Measurements from ENCODE around the gene LYRM1.
"Not testable (repeated sequence)": the region's sequence is repeated elsewhere in the genome, so short reads cannot be mapped to it uniquely, and the experiment has no call there.

The LYRM1 gene

DNA sequence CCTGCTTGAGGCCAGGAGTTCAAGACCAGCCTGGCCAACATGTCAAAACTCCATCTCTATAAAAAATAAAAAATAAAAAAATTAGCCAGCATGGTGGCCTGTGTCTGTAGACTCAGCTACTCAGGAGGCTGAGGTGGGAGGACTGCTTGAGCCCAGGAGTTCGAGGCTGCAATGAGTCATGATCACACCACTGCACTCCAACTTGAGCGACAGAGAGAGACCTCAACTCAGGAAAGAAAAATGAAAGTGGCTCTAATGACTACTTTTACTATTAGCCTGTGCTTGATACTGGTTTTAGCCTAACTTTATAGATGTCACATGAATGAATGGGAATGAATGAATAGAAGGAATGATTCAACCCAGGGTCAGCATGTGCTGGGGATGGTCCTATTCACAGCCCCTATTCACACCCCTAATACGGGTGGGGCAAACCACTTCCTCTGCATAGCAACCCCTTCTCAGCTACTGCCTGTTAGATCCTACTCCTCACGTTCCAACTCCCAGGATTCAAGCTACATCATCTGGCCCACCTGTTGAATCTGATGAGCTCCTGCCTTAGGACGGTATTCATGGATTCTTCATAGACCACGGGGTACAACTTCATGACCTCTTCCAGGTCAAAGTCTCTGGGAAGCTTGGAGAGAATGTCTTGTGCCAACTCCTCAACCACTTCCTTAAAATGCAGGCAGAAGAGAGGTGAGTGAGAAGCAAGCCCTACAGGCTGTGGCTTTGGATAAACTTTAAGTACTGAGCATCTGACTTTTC, 40.5 kb downstream of the LYRM1 start:
- Histone ChIP-seq H3K4me3 (ENCODE audit: low read depth, low read length) (no peak overlapping the region), H3K4me1 (ENCODE audit: control insufficient read depth, insufficient read depth, low read length) (0 out of 2 replicates have a peak, but pooled peaks cover 4% of the 10 kb centered on the region), H3K36me3 (ENCODE audit: control insufficient read depth, insufficient read depth, low read length) (no peaks in the 10 kb centered on the region), H3K27me3 (ENCODE audit: control insufficient read depth, insufficient read depth, low read length) (no peaks in the 10 kb centered on the region), H3K9me3 (ENCODE audit: control insufficient read depth, insufficient read depth, low read length) (no peaks in the 10 kb centered on the region), H3K9ac (ENCODE audit: low read depth, low read length) (no peak overlapping the region), H3K27ac (ENCODE audit: low read depth, low read length) (no peak overlapping the region)

DNA sequence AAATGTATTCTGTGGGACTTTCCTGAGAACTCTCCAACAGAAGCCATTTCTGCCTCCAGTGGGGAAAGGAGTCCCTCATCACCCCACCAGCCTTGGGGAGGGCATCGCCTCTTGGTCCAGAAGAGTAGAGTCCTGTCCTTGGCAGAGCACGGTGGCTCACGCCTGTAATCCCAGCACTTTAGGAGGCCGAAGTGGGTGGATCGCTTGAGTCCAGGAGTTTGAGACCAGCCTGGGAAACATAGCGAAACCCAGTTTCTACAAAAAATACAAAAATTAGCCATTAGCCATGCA, 41.0 kb downstream of the LYRM1 start:
- no peak overlapping the region for H3K9ac ChIP-seq (ENCODE audit: low read depth, low read length)
- no peaks in the 10 kb centered on the region for H3K27me3 ChIP-seq (ENCODE audit: control insufficient read depth, insufficient read depth, low read length)
- H3K4me3 ChIP-seq (ENCODE audit: low read depth, low read length) = no peak overlapping the region
- H3K36me3 ChIP-seq (ENCODE audit: control insufficient read depth, insufficient read depth, low read length) = no peaks in the 10 kb centered on the region
- H3K27ac ChIP-seq (ENCODE audit: low read depth, low read length) = no peak overlapping the region
- H3K4me1 ChIP-seq (ENCODE audit: control insufficient read depth, insufficient read depth, low read length) = 0 out of 2 replicates have a peak, but pooled peaks cover 10% of the 10 kb centered on the region
- H3K9me3 ChIP-seq (ENCODE audit: control insufficient read depth, insufficient read depth, low read length) = no peaks in the 10 kb centered on the region

DNA sequence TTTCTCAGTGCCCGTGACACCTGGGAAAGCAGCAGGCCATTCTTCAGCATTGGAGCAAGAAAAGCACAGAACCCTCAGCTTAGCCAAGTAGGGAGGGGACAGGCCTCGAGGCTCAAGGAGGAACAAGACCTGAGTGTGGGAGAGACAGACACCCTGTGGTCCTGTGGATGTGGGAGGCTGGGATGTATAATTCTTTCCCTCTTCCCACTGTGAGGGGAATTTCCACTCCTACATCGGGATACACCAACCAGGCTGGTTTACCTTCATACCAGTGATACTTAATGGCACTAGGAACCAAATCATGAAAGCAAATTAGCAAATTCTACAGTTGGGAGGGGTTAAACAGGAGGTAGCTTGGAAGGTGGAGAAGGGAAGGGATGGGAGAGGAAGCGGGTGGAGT, 41.7 kb downstream of the LYRM1 start:
- H3K4me1 ChIP-seq (ENCODE audit: control insufficient read depth, insufficient read depth, low read length) = 0 out of 2 replicates have a peak, but pooled peaks cover 10% of the 10 kb centered on the region
- H3K36me3 ChIP-seq (ENCODE audit: control insufficient read depth, insufficient read depth, low read length) = no peaks in the 10 kb centered on the region
- no peak overlapping the region for H3K27ac ChIP-seq (ENCODE audit: low read depth, low read length)
- H3K4me3 ChIP-seq (ENCODE audit: low read depth, low read length) = no peak overlapping the region
- no peaks in the 10 kb centered on the region for H3K9me3 ChIP-seq (ENCODE audit: control insufficient read depth, insufficient read depth, low read length)
- no peaks in the 10 kb centered on the region for H3K27me3 ChIP-seq (ENCODE audit: control insufficient read depth, insufficient read depth, low read length)
- no peak overlapping the region for H3K9ac ChIP-seq (ENCODE audit: low read depth, low read length)

DNA sequence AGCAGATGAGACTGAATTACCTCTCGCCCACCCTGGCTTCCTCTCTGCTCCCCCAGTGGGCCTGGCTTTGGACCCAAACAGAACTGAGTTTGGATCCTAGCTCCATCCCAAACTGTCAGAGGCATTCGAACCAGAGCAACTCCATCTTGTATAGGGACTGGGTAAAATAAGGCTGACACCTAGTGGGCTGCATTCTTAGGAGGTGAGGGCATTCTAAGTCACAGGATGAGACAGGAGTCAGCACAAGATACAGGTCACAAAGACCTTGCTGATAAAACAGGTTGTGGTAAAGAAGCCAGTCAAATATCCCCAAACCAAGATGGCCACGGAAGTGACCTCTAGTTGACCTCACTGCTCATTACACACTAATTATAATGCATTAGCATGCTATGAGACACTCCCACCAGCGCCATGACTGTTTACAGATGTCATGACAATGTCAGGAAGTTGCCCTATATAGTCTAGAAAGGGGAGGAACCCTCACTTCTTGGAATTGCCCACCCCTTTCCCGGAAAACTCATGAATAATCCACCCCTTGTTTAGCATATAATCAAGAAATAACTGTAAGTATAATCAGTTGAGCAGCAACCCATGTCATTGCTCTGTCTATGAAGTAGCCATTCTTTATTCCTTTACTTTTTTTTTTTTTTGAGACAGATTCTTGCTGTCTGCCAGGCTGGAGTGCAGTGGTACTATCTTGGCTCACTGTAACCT, 44.4 kb downstream of the LYRM1 start:
- no peaks in the 10 kb centered on the region for H3K36me3 ChIP-seq (ENCODE audit: control insufficient read depth, insufficient read depth, low read length)
- H3K4me3 ChIP-seq (ENCODE audit: low read depth, low read length) = no peak overlapping the region
- no peak overlapping the region for H3K9ac ChIP-seq (ENCODE audit: low read depth, low read length)
- H3K27me3 ChIP-seq (ENCODE audit: control insufficient read depth, insufficient read depth, low read length) = no peaks in the 10 kb centered on the region
- H3K4me1 ChIP-seq (ENCODE audit: control insufficient read depth, insufficient read depth, low read length) = 0 out of 2 replicates have a peak, but pooled peaks cover 10% of the 10 kb centered on the region
- H3K27ac ChIP-seq (ENCODE audit: low read depth, low read length) = no peak overlapping the region
- H3K9me3 ChIP-seq (ENCODE audit: control insufficient read depth, insufficient read depth, low read length) = no peaks in the 10 kb centered on the region

DNA sequence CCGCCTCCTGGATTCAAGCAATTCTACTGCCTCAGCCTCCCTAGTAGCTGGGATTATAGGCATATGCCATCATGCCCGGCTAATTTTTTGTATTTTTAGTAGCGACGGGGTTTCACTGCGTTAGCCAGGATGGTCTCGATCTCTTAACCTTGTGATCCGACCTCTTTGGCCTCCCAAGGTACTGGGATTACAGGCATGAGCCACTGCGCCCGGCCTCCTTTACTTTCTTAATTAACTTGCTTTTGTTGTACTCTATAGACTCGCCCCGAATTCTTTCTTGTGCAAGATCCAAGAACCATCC, 45.0 kb downstream of the LYRM1 start:
- H3K27me3 ChIP-seq (ENCODE audit: control insufficient read depth, insufficient read depth, low read length); H3K27ac ChIP-seq (ENCODE audit: low read depth, low read length); H3K4me3 ChIP-seq (ENCODE audit: low read depth, low read length); H3K4me1 ChIP-seq (ENCODE audit: control insufficient read depth, insufficient read depth, low read length); H3K9me3 ChIP-seq (ENCODE audit: control insufficient read depth, insufficient read depth, low read length); H3K9ac ChIP-seq (ENCODE audit: low read depth, low read length); H3K36me3 ChIP-seq (ENCODE audit: control insufficient read depth, insufficient read depth, low read length): not testable (repeated sequence)

DNA sequence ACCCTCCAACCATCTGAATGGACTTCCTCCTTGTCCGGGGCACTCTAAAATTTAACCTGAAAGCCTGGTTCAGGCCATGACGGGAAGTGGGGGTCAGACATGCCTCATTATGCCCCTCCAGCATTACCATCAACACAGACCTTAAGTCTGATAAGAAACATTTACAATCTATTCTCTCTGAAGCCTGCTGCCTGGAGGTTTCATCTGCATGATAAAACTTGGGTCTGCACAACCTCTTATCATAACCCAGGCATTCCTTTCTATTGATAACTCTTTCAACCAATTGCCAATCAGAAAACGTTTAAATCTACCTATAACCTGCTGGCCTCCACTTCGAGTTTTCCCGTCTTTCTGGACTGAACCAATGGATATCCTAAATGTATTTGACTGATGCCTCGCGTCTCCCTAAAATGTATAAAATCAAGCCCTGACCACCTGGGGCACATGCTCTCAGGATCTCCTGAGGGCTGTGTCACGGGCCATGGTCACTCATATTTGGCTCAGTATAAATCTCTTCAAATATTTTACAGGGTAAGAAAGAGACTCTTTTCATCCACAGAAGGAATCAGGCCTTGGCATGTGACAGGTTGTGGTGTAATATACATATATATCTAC, 45.6 kb downstream of the LYRM1 start:
- H3K27me3 ChIP-seq (ENCODE audit: control insufficient read depth, insufficient read depth, low read length) = no peaks in the 10 kb centered on the region
- no peak overlapping the region for H3K27ac ChIP-seq (ENCODE audit: low read depth, low read length)
- H3K9ac ChIP-seq (ENCODE audit: low read depth, low read length) = no peak overlapping the region
- H3K4me1 ChIP-seq (ENCODE audit: control insufficient read depth, insufficient read depth, low read length) = 0 out of 2 replicates have a peak, but pooled peaks cover 10% of the 10 kb centered on the region
- no peaks in the 10 kb centered on the region for H3K36me3 ChIP-seq (ENCODE audit: control insufficient read depth, insufficient read depth, low read length)
- no peak overlapping the region for H3K4me3 ChIP-seq (ENCODE audit: low read depth, low read length)
- H3K9me3 ChIP-seq (ENCODE audit: control insufficient read depth, insufficient read depth, low read length) = no peaks in the 10 kb centered on the region

DNA sequence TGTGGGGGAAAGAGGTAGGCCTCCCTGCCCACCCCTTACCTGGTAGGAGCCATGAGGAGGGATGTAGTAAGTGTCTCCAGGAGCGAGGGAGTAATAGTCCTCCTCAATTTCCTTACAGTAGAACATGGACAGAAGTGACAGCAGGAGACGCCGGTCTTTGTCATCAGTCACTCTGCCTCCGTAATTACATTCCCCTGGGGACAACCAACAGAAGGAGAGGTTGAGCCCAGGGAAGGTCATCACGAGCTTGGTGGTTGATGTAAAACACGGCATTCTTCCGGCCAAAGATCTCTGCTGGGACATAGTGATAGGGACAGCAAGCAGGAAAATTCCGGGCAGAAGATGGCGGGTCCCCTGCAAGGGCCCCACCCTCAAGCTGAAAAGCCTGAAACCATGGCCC, 47.9 kb downstream of the LYRM1 start:
- Histone ChIP-seq H3K9ac (ENCODE audit: low read depth, low read length) (no peak overlapping the region), H3K4me1 (ENCODE audit: control insufficient read depth, insufficient read depth, low read length) (0 out of 2 replicates have a peak, but pooled peaks cover 10% of the 10 kb centered on the region)

DNA sequence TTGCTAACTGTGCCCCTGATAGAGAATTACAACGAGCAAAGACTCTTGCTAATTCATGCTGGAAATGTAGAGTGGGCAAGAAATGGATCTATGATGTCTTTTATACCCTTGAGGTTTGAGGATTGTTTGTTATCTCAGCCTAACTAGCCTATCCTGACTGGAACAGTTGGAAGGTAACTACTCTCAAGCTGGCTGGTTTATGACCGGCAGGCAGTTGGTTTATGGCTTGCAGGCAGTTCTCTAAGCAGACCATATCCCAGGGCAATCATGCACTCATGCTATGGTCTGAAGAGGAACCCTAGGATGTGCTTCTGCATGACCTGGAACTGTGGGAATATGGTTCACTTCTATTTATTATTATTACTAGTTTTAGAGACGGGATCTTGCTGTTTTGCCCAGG, 49.1 kb downstream of the LYRM1 start:
- no peaks in the 10 kb centered on the region for H3K9me3 ChIP-seq (ENCODE audit: control insufficient read depth, insufficient read depth, low read length)
- no peaks in the 10 kb centered on the region for H3K27me3 ChIP-seq (ENCODE audit: control insufficient read depth, insufficient read depth, low read length)
- no peak overlapping the region for H3K27ac ChIP-seq (ENCODE audit: low read depth, low read length)
- no peaks in the 10 kb centered on the region for H3K36me3 ChIP-seq (ENCODE audit: control insufficient read depth, insufficient read depth, low read length)
- 0 out of 2 replicates have a peak, but pooled peaks cover 10% of the 10 kb centered on the region for H3K4me1 ChIP-seq (ENCODE audit: control insufficient read depth, insufficient read depth, low read length)
- no peak overlapping the region for H3K4me3 ChIP-seq (ENCODE audit: low read depth, low read length)
- no peak overlapping the region for H3K9ac ChIP-seq (ENCODE audit: low read depth, low read length)

More for the DNA sequence above, 47.9 kb downstream of the LYRM1 start:
- Histone ChIP-seq H3K4me3 (ENCODE audit: low read depth, low read length) (no peak overlapping the region), H3K9me3 (ENCODE audit: control insufficient read depth, insufficient read depth, low read length) (no peaks in the 10 kb centered on the region), H3K27ac (ENCODE audit: low read depth, low read length) (no peak overlapping the region), H3K27me3 (ENCODE audit: control insufficient read depth, insufficient read depth, low read length) (no peaks in the 10 kb centered on the region), H3K36me3 (ENCODE audit: control insufficient read depth, insufficient read depth, low read length) (no peaks in the 10 kb centered on the region)

DNA sequence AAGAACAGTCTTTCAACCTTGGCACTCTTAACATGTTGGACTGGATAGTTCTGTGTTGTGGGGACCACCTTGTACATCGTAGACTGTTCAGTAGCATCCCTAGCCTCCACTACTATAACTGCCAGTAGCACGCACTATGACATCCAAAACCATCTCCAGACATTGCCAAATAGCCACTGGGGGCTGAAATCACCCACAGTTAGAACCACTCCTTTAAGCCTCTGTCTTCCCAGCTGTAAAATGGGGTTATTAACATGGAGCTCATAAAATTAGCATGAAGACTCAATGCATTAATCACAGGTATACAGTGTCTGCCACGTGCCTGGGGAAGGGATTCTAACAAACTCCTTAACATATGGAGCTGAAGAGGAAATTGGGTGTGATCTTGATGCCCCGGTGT, 49.7 kb downstream of the LYRM1 start:
- no peaks in the 10 kb centered on the region for H3K27me3 ChIP-seq (ENCODE audit: control insufficient read depth, insufficient read depth, low read length)

DNA sequence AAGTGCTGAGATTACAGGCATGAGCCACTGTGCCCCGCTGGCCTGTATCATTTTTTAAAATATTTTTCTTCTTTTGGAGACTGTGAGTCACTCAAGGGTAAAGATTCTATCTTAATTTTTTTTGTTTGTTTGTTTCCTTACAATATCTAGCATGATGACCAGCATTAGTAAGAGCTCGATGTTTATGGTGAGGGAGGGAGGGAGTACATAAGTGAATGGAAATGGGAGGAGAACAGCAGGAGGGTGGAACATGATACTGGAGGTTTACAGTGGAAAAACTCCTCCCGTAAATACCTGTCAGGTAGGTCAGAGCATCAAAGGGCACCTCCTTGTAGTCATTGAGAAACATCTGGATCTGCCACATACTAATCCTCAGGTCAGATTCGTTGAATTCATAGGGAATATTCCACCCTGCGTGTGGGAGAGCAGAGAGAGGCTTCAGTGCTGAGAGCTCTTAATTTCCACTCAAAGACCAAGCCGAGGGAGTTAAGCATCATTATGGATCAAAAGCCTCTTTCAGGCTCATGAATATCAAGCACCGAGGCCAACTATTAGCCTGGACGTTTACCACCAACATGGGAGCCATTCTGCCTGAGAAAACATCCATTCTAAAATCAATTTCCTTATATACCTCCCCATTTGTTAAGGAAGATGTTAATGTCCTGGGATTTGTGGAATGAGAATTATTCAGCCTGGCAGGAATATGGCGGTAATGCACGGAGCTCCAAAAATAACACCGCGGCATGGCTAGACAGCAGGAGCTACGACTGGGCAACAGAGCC, 51.8 kb downstream of the LYRM1 start:
- Histone ChIP-seq H3K4me3 (ENCODE audit: low read depth, low read length) (no peak overlapping the region), H3K9me3 (ENCODE audit: control insufficient read depth, insufficient read depth, low read length) (no peaks in the 10 kb centered on the region), H3K9ac (ENCODE audit: low read depth, low read length) (no peak overlapping the region), H3K4me1 (ENCODE audit: control insufficient read depth, insufficient read depth, low read length) (no peaks in the 10 kb centered on the region), H3K36me3 (ENCODE audit: control insufficient read depth, insufficient read depth, low read length) (no peaks in the 10 kb centered on the region), H3K27ac (ENCODE audit: low read depth, low read length) (no peak overlapping the region), H3K27me3 (ENCODE audit: control insufficient read depth, insufficient read depth, low read length) (no peaks in the 10 kb centered on the region)

More for the DNA sequence above, 49.7 kb downstream of the LYRM1 start:
- 0 out of 2 replicates have a peak, but pooled peaks cover 10% of the 10 kb centered on the region for H3K4me1 ChIP-seq (ENCODE audit: control insufficient read depth, insufficient read depth, low read length)
- no peak overlapping the region for H3K9ac ChIP-seq (ENCODE audit: low read depth, low read length)
- H3K36me3 ChIP-seq (ENCODE audit: control insufficient read depth, insufficient read depth, low read length) = no peaks in the 10 kb centered on the region
- H3K9me3 ChIP-seq (ENCODE audit: control insufficient read depth, insufficient read depth, low read length) = no peaks in the 10 kb centered on the region
- no peak overlapping the region for H3K27ac ChIP-seq (ENCODE audit: low read depth, low read length)
- no peak overlapping the region for H3K4me3 ChIP-seq (ENCODE audit: low read depth, low read length)

Data from HUES48 (cell line).